ENCODE results near the gene C17orf67.

DNA sequence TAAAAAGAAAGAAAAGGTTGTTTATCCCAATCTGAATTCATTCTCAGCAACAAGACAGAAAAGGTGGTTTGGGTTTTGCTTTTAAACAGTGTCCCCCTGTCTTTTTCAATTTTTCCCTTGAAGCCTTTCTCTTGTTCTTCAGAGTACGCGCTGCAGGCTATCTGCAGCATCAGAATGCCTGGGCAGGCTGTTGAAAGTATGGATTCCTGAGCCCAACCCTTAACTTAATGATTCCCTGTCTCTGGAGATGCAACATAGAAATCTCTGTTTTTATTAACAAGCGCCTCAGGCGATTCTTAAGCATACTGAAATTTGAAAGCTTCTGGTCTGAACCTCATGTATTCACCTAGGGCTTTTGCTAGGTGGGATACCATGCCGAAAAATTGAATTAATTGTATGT, 32.4 kb upstream of the C17orf67 start:
- TF ChIP-seq, protein P1, sequence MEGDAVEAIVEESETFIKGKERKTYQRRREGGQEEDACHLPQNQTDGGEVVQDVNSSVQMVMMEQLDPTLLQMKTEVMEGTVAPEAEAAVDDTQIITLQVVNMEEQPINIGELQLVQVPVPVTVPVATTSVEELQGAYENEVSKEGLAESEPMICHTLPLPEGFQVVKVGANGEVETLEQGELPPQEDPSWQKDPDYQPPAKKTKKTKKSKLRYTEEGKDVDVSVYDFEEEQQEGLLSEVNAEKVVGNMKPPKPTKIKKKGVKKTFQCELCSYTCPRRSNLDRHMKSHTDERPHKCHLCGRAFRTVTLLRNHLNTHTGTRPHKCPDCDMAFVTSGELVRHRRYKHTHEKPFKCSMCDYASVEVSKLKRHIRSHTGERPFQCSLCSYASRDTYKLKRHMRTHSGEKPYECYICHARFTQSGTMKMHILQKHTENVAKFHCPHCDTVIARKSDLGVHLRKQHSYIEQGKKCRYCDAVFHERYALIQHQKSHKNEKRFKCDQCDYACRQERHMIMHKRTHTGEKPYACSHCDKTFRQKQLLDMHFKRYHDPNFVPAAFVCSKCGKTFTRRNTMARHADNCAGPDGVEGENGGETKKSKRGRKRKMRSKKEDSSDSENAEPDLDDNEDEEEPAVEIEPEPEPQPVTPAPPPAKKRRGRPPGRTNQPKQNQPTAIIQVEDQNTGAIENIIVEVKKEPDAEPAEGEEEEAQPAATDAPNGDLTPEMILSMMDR (IDR thresholded peaks at IDR 0.05): no peak
- no peak for TF ChIP-seq POLR2A (IDR thresholded peaks at IDR 0.05)
